OCI-LY7 (cell line): ENCODE data around the gene FBXL17.

Experiments used
- CTCF ChIP-seq: fragments of 200-600 bp; sonication (generic); conservative IDR thresholded peaks from 2 replicates; pipeline ENCODE4 v1.5.1; 2014; ENCODE audit warnings: mild to moderate bottlenecking, antibody characterized with exemption, low read length, moderate library complexity, mixed read lengths
- EZH2phosphoT487 ChIP-seq: fragments of 200-600 bp; sonication (generic); IDR thresholded peaks from 2 replicates; pipeline ENCODE4 v1.6.1; 2018; ENCODE audit warnings: low read depth, borderline replicate concordance, mild to moderate bottlenecking, mixed run types, antibody characterized with exemption, low read length, moderate library complexity, mixed read lengths

DNA sequence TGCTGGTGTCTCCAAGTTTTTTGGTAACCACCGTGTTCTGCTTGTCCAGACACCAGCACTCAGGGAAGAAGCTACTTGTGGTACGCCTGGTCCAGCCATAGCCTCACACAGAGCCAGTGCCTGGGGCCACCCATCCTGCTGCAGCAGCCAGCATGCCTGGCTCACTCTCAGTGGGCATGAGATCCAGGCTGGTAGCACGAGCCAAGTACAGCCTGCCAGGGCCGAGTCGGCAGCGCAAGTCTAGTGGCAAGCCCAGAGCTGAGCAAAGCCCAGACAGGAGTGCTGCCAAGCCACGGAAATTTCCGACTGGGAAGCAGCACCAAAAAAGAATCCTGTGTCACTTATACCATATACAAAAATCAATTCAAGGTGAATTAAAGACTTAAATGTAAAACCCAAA, 36.3 kb upstream of the FBXL17 start:
- no peak for TF ChIP-seq CTCF
- no peak for TF ChIP-seq EZH2phosphoT487
